ENCODE measurements around the gene PREPL. TPM values are rescaled to one million over a fixed set of nuclear protein-coding genes. Genes with fewer than 3 reads are reported as not detected.

Gene PREPL
- total and polyA plus RNA-seq, 2 experiments from 2014 or later, result 16.5 to 49.0 TPM

GRCh38 chr2:44271296-44271695, 90.0 kb downstream of the PREPL start (continued):
- TF ChIP-seq REST (IDR thresholded peaks at IDR 0.05; ENCODE audit: unreplicated experiment) (no peak), CREB1 (CRISPR knock-in tag; IDR thresholded peaks at IDR 0.05; ENCODE audit: low read depth) (no peak), STAT1 (IDR thresholded peaks at IDR 0.05; ENCODE audit: unreplicated experiment) (no peak), POLR2AphosphoS5 (IDR thresholded peaks at IDR 0.05; ENCODE audit: low read depth) (no peak)
- TF ChIP-seq, protein P1, sequence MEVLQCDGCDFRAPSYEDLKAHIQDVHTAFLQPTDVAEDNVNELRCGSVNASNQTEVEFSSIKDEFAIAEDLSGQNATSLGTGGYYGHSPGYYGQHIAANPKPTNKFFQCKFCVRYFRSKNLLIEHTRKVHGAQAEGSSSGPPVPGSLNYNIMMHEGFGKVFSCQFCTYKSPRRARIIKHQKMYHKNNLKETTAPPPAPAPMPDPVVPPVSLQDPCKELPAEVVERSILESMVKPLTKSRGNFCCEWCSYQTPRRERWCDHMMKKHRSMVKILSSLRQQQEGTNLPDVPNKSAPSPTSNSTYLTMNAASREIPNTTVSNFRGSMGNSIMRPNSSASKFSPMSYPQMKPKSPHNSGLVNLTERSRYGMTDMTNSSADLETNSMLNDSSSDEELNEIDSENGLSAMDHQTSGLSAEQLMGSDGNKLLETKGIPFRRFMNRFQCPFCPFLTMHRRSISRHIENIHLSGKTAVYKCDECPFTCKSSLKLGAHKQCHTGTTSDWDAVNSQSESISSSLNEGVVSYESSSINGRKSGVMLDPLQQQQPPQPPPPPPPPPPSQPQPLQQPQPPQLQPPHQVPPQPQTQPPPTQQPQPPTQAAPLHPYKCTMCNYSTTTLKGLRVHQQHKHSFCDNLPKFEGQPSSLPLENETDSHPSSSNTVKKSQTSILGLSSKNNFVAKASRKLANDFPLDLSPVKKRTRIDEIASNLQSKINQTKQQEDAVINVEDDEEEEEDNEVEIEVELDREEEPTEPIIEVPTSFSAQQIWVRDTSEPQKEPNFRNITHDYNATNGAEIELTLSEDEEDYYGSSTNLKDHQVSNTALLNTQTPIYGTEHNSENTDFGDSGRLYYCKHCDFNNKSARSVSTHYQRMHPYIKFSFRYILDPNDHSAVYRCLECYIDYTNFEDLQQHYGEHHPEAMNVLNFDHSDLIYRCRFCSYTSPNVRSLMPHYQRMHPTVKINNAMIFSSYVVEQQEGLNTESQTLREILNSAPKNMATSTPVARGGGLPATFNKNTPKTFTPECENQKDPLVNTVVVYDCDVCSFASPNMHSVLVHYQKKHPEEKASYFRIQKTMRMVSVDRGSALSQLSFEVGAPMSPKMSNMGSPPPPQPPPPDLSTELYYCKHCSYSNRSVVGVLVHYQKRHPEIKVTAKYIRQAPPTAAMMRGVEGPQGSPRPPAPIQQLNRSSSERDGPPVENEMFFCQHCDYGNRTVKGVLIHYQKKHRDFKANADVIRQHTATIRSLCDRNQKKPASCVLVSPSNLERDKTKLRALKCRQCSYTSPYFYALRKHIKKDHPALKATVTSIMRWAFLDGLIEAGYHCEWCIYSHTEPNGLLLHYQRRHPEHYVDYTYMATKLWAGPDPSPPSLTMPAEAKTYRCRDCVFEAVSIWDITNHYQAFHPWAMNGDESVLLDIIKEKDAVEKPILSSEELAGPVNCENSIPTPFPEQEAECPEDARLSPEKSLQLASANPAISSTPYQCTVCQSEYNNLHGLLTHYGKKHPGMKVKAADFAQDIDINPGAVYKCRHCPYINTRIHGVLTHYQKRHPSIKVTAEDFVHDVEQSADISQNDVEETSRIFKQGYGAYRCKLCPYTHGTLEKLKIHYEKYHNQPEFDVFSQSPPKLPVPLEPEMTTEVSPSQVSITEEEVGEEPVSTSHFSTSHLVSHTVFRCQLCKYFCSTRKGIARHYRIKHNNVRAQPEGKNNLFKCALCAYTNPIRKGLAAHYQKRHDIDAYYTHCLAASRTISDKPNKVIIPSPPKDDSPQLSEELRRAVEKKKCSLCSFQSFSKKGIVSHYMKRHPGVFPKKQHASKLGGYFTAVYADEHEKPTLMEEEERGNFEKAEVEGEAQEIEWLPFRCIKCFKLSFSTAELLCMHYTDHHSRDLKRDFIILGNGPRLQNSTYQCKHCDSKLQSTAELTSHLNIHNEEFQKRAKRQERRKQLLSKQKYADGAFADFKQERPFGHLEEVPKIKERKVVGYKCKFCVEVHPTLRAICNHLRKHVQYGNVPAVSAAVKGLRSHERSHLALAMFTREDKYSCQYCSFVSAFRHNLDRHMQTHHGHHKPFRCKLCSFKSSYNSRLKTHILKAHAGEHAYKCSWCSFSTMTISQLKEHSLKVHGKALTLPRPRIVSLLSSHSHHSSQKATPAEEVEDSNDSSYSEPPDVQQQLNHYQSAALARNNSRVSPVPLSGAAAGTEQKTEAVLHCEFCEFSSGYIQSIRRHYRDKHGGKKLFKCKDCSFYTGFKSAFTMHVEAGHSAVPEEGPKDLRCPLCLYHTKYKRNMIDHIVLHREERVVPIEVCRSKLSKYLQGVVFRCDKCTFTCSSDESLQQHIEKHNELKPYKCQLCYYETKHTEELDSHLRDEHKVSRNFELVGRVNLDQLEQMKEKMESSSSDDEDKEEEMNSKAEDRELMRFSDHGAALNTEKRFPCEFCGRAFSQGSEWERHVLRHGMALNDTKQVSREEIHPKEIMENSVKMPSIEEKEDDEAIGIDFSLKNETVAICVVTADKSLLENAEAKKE (CRISPR knock-in tag; IDR thresholded peaks at IDR 0.05), result no peak

DNA sequence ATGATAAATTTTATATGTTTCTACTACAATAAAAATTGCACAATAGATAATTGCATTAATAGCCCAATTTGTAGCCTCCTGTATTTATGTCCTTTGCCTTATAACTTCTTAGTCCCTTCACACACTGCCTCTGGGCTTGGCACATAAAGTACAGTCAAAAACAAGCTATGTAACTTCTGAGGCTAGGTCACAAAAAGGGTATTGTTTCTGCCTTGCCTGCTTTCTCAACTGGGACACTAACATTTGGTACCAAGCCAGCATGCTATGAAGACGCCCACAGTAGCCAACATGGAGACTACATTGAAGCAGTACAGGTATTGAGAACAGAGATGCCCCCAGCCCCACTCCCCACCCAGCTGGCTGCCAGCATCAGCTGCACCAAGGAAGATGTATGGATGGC, 91.5 kb downstream of the PREPL start:
- TF ChIP-seq, protein P2, sequence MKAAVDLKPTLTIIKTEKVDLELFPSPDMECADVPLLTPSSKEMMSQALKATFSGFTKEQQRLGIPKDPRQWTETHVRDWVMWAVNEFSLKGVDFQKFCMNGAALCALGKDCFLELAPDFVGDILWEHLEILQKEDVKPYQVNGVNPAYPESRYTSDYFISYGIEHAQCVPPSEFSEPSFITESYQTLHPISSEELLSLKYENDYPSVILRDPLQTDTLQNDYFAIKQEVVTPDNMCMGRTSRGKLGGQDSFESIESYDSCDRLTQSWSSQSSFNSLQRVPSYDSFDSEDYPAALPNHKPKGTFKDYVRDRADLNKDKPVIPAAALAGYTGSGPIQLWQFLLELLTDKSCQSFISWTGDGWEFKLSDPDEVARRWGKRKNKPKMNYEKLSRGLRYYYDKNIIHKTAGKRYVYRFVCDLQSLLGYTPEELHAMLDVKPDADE (IDR thresholded peaks at IDR 0.05), result no peak
- TF ChIP-seq JUNB (IDR thresholded peaks at IDR 0.05; ENCODE audit: unreplicated experiment) (no peak), STAT1 (IDR thresholded peaks at IDR 0.05; ENCODE audit: unreplicated experiment) (no peak), CREB1 (CRISPR knock-in tag; IDR thresholded peaks at IDR 0.05; ENCODE audit: low read depth) (no peak), ZNF331 (CRISPR knock-in tag; IDR thresholded peaks at IDR 0.05; ENCODE audit: low read depth) (no peak), EZH2 (IDR thresholded peaks at IDR 0.05; ENCODE audit: low read depth, unreplicated experiment) (no peak)
- TF ChIP-seq, protein P3, sequence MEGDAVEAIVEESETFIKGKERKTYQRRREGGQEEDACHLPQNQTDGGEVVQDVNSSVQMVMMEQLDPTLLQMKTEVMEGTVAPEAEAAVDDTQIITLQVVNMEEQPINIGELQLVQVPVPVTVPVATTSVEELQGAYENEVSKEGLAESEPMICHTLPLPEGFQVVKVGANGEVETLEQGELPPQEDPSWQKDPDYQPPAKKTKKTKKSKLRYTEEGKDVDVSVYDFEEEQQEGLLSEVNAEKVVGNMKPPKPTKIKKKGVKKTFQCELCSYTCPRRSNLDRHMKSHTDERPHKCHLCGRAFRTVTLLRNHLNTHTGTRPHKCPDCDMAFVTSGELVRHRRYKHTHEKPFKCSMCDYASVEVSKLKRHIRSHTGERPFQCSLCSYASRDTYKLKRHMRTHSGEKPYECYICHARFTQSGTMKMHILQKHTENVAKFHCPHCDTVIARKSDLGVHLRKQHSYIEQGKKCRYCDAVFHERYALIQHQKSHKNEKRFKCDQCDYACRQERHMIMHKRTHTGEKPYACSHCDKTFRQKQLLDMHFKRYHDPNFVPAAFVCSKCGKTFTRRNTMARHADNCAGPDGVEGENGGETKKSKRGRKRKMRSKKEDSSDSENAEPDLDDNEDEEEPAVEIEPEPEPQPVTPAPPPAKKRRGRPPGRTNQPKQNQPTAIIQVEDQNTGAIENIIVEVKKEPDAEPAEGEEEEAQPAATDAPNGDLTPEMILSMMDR (conservative IDR thresholded peaks at IDR 0.05; ENCODE audit: low read depth in 2 of 2), result no peak
- H3K4me3 Mint-ChIP-seq, result no peak overlapping the region
- no peak overlapping the region for H3K27ac Mint-ChIP-seq
- no peaks in the 10 kb centered on the region for H4K20me1 ChIP-seq (replicated peaks; ENCODE audit: insufficient read depth)
- H3K27me3 ChIP-seq (ENCODE audit: insufficient read depth), result no peaks in the 10 kb centered on the region
- ATAC-seq (no peak), DNase-seq (ENCODE audit: low spot score) (no peak)
- H3K27ac ChIP-seq (ENCODE audit: low read depth), result no peak overlapping the region
- no peak overlapping the region for H3K4me3 ChIP-seq
- no peaks in the 10 kb centered on the region for H3K36me3 Mint-ChIP-seq (ENCODE audit: low read depth)
- H3K9me3 Mint-ChIP-seq, result no peaks in the 10 kb centered on the region
- 0 out of 2 replicates have a peak overlapping the region, but pooled peaks have one; percentile 38 for H2AFZ ChIP-seq
- no peaks in the 10 kb centered on the region for H3K79me2 ChIP-seq (replicated peaks; ENCODE audit: insufficient read depth)
- no peaks in the 10 kb centered on the region for H3F3A ChIP-seq (replicated peaks; ENCODE audit: low read depth)
- no peak overlapping the region for H3K4me2 ChIP-seq
- H3K4me1 ChIP-seq (ENCODE audit: insufficient read depth), result 0 out of 2 replicates have a peak, but pooled peaks cover 4% of the 10 kb centered on the region
- no peaks in the 10 kb centered on the region for H3K36me3 ChIP-seq (ENCODE audit: insufficient read depth)
- H3K9me2 ChIP-seq (ENCODE audit: insufficient read depth), result no peaks in the 10 kb centered on the region
- peaks cover 8% of the 10 kb centered on the region; the same call in 2 of the 3 replicates for H3K4me1 Mint-ChIP-seq
- H3K27me3 Mint-ChIP-seq (ENCODE audit: insufficient read depth, low read depth, poor library complexity), result peaks cover 6% of the 10 kb centered on the region
